HG02884 (cell line): ENCODE results near the gene LPAR1.
"Not testable (repeated sequence)": the region's sequence is repeated elsewhere in the genome, so short reads cannot be mapped to it uniquely, and the experiment has no call there.

Experiments used
- ATAC-seq: cut with Tn5 transposase; IDR thresholded peaks from one replicate; pipeline ENCODE4 v1.9.1; 2021; ENCODE audit warnings: mild to moderate bottlenecking, moderate library complexity; ENCODE audit not compliant: unreplicated experiment

LPAR1 gene

DNA sequence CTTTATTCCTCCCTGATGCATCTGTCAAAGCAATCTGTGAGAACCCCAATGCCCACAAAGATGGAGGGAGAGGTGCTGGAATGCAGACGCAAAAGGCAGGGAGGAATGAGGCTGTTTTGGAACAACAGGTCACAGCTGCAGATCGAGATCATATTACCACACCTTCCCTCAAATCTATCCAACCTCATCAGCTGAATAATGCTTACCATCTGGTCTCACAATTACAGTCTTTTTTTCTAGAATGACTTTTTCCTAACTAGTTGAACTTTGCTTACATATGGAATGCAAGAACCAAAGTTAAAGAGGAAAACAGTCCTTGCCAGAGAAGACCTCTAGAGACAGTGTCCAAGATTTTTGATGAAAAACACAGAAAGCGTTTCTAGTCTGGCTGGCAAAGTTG, 158.1 kb downstream of the LPAR1 start:
- no peak for ATAC-seq

DNA sequence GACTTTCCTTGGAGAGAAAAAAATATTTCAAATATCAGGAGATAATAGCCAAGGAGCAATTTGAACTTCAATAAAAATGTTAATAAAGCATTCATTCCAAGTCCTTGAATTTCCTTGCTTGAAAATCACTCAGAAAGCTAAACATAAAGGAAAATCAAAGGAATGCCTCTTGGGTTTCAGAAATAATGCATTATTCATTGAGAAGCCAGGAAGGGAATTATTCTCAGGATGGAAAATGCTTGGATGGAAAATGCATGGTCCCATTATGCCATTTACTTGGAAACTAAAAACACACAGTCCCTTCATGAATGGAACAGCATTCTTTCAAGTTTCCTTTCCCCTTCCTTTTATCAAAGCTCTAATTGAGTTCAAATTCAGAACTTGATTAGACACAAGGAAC, 160.9 kb downstream of the LPAR1 start:
- no peak for ATAC-seq

DNA sequence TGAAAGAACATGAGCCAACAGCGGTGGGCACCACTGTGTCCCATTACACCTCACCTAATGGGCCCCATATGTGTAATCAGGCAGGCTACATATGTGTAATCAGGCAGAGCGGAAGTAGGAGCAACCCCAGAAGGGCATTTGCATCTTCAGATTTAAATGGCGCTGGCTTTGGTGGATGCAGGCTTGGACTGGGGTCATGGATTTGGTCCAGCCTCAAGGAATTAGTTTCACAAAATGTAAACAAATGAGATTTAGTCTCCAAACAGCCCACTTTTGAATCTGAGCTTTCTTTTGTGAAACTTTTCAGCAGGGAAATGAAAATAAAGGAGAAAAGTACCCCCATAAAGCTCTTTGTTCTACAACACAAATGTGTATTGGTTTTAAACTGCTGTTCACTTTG, 161.3 kb downstream of the LPAR1 start:
- ATAC-seq, result no peak

DNA sequence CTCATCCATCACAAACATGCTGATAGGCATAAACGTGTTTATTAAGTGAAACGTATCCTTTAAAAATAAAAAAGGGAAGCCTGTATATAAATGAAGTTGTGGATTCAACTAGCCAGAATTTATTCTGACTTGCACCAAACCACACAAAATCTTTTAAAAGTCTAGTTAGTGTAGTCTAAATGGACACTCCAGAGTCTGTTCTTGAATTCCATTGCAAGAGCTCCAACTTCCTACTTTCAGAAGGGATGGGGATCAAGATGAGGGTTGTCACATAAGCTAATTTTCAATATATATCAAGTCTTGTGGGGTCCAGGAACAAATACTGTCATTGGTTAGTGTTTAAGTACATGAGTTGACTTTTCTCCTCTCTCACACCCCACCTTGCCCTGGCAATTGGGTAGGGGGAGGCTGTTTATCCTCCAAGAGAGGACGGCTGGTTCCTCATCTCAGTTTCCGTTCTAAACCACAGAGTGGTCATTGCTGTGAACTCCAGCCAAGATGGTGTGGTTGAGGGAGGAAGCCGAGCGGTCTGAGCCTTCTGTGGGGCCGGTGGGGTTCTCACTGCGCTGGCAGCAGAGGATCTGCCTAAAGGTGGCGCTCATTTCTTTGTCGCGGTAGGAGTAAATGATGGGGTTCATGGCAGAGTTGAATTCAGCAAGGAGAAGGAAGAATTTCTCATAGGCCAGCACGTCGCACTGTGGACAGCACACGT, 163.2 kb downstream of the LPAR1 start:
- peak; percentile 67 for ATAC-seq

DNA sequence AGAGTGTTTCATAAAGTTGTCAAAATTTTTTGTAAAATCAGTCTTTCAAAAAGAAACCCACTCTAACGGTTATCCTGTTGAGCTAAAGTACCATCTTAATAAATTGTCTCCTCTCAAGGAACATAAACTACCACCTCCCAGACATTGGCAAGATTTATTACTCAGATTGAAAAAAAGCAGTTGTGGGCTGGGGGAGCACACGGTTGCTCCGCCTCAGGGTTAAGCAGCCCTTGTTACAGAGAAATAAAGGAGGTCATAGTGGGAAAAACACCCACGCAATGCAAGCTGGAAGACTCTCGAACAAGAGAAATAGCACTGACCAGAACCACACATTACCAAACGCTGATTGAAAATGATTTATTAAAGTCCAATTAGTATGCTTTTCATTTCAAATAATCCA, 165.3 kb downstream of the LPAR1 start:
- no peak for ATAC-seq

DNA sequence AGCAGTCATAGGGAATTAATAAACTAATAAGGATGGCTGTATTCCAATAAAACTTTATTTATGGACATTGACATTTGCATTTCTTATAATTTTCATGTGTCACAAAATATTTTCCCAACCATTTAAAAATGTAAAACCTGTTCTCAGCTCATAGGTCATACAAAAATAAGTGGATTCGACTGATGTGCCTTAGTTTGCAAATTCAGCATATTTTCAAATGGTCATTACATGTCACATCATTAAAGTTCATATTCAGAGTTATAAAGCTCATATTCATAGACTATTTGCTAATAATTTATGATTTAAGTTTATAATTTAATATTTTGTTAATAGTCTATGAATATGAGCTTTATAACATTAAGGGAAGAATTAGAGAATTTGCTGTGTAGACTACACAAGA, 166.5 kb downstream of the LPAR1 start:
- ATAC-seq, result no peak

DNA sequence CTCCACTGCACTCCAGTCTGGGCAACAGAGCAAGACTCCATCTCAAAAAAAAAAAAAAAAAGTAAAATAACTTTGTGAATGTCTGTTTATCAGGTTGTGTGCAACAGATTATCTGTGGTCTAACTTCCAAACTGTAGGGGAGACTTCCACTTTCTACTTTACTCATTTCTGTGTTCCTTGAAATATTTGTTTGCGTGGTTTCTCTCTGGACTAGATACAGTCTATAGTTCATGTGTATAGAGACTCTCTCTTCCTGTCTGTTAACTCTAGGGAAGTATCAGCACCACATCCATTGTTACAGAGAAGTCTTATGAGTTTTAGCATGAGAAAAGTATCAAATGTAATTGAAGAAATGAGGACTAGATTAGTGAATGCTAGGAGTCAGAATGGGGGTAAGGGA, 168.3 kb downstream of the LPAR1 start:
- no peak for ATAC-seq

DNA sequence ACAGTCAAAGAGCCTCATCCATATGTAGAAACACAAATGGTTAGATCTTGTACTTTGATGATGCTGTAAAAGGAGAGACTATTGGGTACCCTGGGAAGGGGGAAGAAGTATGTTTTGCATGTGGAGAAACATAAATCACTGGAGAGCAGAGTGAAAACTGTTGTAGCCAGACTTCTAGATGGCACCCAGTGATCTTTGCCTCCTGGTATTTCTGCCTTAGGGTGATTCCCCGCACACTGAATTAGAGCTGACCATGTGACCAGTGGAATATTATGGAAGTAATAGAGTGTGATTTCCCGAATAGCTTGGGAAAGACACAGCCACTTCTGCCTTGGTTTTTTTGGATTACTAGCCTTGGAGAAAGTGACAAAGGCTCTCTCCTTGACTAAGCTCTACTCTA, 174.3 kb downstream of the LPAR1 start:
- no peak for ATAC-seq

DNA sequence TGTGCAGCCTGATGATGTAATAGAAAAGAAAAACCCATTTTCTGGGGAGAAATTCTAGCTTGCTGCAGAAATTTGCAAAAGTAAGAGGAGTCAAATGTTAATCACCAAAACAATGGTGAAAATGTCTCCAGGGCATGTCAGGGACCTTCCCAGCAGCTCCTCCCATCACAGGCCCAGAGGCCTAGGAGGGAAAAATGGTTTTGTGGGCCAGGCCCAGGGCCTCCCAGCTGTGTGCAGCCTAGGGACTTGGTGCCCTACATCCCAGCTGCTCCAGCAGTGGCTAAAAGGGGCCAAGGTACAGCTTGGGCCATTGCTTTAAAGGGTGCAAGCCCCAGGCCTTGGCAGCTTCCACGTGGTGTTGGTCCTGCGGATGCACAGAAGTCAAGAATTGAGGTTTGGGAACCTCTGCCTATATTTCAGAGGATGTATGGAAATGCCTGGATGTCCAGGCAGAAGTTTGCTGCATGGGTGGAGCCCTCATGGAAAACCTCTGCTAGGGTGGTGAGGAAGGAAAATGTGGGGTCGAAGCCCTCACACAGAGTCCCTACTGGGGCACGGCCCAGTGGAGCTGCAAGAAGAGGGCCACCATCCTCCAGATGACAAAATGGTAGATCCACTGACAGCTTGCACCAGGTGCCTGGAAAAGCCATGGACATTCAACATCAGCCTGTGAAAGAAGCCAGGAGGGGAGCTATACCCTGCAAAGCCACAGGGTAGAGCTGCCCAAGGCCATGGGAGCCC, 176.7 kb downstream of the LPAR1 start:
- not testable (repeated sequence) for ATAC-seq

DNA sequence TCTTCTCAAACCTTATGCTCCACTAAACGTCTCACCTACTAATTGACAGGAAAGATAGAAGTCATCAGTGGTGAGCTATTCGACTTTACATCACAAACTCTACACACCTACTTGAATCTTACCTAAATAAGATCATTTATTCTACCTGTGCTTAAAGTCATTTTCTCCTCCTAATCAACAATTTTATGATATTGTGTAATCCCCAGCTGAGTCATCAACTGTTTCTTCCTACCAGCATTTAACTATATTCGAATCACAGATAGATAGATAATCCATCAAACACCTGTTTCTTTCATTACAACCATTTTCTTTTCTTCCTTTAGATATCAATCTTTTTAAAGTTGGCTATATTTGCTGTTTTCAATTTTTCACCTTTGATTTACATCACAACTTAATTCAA, 181.5 kb downstream of the LPAR1 start:
- ATAC-seq, result no peak

DNA sequence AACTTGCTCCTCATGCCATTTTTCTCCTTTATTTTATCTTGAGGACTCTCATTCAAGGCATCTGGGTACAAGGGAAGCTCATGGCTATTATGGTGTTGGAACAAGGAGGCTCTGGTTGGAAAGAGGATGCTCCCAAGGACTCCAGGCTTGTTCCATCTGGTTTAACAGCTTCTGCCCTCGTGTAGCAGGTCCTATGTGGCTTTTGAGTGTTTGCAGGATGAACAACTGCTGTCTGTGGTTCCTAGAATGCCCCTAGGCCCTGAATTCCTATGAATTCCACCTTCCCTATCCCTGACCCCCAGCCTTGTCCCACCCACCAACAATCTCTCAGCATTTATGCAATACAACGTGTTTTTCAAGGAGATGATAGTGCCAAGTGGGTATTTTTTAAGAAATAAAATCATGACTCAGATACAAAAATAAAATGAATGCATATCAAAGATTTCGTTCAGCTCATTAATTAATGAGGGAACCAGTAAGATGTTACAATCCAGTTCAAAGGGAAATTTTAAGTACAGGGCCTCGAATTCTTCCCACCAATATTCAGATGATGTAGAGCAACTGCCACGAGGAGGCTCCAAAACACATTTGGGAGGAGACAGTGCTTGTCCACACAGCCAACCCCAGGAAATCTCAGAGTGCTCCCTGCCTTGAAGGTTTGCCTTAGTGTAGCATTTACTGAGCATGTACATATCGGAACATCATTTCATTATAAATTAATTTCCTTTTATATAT, 187.7 kb downstream of the LPAR1 start:
- no peak for ATAC-seq

DNA sequence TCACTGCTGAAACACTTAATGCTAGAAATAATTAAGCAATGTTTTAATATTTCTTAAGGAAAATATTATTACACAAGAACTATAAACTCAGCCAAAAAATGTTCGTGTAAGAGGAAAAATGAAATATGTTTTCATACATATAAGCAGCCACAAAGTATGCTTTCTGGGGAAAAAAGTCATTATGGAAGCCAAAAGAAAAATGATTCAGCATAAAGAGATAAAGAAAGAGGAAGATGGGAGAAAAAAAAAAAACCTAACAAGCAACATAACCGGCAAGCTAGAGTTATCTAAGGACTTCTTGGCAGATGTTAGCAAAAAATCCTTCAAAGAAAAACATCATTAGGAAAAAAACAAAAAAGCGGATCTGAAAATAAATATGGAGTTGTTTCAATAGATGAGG, 190.6 kb downstream of the LPAR1 start:
- no peak for ATAC-seq

DNA sequence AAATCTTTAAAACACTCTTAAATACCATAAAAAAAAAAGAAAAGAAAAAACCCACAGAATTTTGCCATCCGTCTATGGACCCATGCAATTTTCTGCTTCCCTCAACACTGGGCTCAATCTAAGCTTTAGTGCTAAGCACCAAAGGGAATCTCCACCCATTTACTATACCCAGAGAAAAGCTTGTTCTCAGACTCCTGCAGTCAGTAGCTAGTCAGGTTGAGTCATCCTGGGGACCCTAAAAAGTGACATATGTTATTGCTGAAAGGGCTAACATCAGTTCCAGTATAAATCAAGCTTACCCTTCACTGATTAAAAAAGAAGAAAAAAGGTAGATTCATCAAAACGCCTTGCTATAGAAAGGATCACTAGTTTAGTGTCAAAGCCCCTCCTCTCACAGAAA, 192.1 kb downstream of the LPAR1 start:
- ATAC-seq, result no peak

DNA sequence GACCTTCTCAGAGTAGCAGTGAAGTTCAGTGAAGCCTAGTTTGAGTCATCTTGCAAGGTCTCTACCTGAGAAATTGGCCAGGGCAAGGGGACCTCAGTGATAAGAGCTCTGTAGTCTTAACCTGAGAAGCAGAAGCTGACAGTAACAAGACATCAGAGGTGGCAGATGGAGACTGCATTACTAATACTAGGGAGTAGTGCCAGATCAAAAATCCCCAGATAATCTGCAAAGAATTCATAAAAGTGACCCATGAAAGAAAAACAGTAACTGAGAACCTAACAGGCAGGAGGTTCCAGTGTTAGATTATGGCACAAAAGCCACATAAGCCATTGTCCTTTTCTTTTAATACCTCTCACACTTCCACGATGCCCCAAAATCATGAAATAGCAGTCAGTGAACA, 194.1 kb downstream of the LPAR1 start:
- ATAC-seq, result no peak

DNA sequence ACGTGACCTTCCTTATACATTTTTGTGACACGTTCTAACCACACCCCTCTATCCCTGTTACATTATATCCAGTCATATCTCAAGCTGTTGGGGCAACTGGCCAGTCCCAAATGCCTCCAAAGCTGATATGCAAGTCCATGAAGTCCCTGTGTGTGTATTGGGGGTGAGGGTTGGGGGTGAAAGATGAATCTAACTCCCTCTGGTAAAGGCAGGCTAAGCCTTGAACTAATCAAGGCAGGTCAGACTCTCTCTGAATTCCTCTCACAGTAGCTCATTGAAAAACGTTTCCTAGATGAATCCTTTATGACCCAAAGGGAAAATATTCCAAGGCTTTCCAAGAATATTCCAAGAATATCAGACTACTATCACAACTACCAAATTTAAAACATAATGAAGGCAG, 195.3 kb downstream of the LPAR1 start:
- ATAC-seq, result no peak

DNA sequence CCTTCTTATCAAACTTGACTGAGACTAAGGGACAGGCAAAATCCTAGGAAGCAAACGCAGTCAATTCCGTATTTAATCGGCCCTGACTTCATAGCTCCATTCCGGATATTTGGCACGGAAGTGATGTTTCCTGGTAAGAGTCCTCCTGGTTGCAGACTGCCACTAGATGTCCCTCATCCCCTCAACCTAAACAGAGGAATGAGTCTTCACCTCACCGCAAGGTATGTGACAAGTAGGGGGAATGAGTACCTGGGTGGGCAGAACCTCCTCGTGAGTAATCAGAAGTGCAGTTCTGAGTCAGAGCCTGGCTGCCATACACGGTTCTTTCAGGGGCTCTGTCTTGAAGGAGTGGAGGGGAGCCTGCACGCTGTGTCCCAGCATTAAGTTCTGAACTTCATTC, 196.1 kb downstream of the LPAR1 start:
- ATAC-seq, result no peak

DNA sequence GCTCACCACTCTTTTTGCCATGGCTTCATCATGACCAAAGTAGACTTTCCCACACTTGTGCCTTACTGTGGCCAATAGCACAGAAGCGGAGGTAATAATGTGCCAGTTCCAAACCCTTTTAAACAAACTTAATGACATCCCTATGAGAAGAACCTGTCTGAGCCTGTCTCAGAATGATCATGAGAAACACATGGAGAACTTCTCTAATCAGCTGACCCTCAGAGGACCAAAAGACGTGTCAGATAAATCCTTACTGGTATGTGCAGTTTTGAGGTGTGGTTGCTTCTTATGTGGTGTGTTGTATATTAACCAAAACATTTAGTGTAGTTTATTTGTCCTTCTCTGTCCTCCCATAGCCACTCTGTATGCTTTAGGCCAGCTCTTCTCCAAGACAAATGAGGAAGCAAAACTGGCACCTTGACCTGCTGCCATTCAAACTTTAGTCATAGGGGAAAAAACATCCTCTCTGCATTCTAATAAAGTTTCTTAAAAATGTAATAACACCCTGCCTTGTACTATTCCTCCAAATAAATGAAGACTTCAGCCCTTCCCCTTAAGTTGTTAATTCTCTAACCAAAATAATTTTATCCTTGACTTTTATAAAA, 200.8 kb downstream of the LPAR1 start:
- ATAC-seq, result no peak

DNA sequence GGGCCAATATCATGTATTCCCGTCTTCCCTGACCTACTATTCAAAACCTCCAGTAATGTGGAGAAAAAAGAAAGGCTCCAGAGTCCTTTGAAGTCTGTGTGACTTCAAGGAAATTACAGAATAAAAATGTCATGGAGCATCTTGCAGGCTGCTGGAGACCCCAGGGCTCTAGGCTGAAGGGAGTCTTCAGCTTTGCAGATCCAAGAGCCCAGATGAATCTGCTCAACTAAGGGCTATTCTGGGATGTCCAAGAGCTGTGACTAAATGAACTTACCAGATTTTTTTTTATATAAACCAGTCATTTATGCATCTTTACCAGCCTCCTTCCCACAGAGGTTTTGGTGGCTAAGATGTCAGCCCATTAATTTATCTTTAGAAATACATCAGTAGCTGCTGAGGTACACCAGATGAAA, 202.4 kb downstream of the LPAR1 start:
- no peak for ATAC-seq

DNA sequence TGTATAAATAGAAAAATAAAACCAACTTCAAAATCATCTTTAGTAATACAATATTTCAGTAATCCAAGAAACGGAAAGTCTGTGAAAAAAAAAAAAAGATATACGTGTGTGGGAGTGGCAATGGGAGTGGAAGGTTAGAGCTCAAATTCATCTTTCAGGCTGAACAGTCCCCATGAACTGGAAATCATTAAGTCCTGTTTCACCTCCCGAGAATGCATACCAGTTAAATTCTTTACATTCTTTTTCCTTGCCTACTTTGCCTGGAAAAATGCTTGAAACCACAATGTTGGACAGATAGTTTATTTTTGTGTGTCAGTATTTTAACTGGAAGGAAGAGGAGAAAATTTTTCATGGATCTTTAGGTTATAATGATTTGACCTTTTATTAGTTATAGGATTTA, 202.9 kb downstream of the LPAR1 start:
- ATAC-seq, result no peak

DNA sequence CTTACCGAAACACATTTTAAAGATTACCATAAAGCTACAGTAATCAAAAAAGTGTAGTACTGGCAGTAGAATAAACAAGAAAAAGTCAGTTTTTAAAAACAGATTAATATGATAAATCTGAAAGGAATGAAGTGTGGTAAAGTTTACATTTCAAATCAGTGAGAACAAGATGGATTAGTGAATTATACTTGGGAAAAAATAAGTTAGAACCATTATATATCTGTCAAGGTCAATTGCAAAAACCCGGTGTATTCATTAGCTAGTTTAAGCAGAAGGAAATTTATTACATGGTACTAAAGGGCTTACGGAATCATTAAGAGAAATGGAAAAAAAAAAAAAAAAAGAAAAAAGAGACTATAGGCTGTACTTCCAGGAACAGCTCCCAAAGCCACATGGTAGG, 205.3 kb downstream of the LPAR1 start:
- no peak for ATAC-seq

DNA sequence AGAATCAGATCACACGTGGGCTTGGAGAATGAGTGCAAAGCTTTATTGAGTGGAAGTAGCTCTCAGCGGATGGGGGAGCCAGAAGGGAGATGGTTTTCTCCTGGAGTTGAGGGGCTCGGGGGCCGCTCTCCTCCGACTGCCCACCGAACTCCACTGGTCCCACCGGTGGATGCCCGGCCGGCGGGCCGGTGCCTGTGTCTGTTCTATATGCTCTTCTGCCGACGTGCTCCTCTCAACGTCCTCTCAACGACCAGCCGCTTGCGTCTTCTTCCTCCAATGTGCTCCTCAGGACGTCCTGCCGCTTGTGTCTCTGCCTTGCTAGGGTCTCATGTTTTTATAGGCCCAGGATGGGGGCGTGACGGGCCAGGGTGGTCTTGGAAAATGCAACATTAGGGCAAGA, 207.8 kb downstream of the LPAR1 start:
- ATAC-seq, result no peak

DNA sequence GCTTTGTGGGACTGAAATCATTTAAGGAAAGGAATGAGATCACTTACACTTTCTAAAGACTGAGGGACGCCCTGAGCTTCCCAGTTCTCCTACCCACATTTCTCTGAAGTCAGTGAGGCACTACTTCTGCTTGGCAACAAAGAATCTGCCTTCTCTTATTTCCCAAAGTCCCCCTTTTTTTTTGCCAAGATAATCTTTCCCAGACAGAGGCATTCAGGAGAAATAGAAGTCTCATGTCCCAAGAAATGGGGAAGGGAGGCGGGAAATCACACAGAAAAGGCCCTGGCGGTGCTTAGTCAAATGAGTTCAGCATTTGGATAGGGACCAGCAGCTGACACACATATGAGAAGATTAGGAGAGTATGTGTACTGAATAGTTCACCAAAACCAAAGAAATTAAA, 210.0 kb downstream of the LPAR1 start:
- no peak for ATAC-seq
